Measurements from ENCODE around the gene BMPER. TPM values are rescaled to one million over a fixed set of nuclear protein-coding genes. Genes with fewer than 3 reads are reported as not detected.

The BMPER gene
- total RNA-seq, 2 experiments from 2014 or later, result not detected

GRCh38 chr7:33961948-33962347 is 56.6 kb downstream of the BMPER start:
- Histone ChIP-seq H3K27me3 (ENCODE audit: control insufficient read depth in 1 of 2, insufficient read depth in 2 of 2, low read length in 2 of 2) (peaks cover 0 to 4% of the 10 kb centered on the region in 2 experiments), H3K4me3 (ENCODE audit: low read length) (no peak overlapping the region), H3K9me3 (ENCODE audit: control insufficient read depth in 1 of 2, insufficient read depth in 1 of 2, low read length in 2 of 2) (no peaks in the 10 kb centered on the region), H3K4me1 (ENCODE audit: insufficient read depth, low read length) (no peaks in the 10 kb centered on the region), H3K36me3 (ENCODE audit: insufficient read depth, low read length) (no peaks in the 10 kb centered on the region), H3K27ac (ENCODE audit: low read depth in 1 of 2, low read length in 2 of 2) (no peak overlapping the region)
- no peak for DNase-seq
- H3K4me3 Mint-ChIP-seq, result no peak overlapping the region
- ChIA-PET POLR2A (no interaction called here), CTCF (no interaction called here)
- no peaks in the 10 kb centered on the region for H3K36me3 Mint-ChIP-seq (ENCODE audit: low read depth)
- H3K9me3 Mint-ChIP-seq, result no peaks in the 10 kb centered on the region
- intact Hi-C loops (cut with DNase I, micrococcal nuclease), result no loop called here
- no peak for TF ChIP-seq CTCF (IDR thresholded peaks at IDR 0.05)
- no peaks in the 10 kb centered on the region for H3K4me1 Mint-ChIP-seq (ENCODE audit: low read depth)
- no peak overlapping the region for H3K27ac Mint-ChIP-seq
- peaks cover 10% of the 10 kb centered on the region for H3K27me3 Mint-ChIP-seq
- ATAC-seq (ENCODE audit: poor library complexity), result no peak

- Mint-ChIP-seq H3K27me3 (peaks cover 10% of the 10 kb centered on the region), H3K4me3 (no peak overlapping the region), H3K9me3 (no peaks in the 10 kb centered on the region), H3K36me3 (ENCODE audit: low read depth) (no peaks in the 10 kb centered on the region), H3K27ac (no peak overlapping the region), H3K4me1 (ENCODE audit: low read depth) (no peaks in the 10 kb centered on the region)
- Histone ChIP-seq H3K9me3 (ENCODE audit: control insufficient read depth in 1 of 2, insufficient read depth in 1 of 2, low read length in 2 of 2) (no peaks in the 10 kb centered on the region), H3K27ac (ENCODE audit: low read depth in 1 of 2, low read length in 2 of 2) (no peak overlapping the region), H3K36me3 (ENCODE audit: insufficient read depth, low read length) (no peaks in the 10 kb centered on the region), H3K4me3 (ENCODE audit: low read length) (no peak overlapping the region), H3K27me3 (ENCODE audit: control insufficient read depth in 1 of 2, insufficient read depth in 2 of 2, low read length in 2 of 2) (peaks cover 0 to 4% of the 10 kb centered on the region in 2 experiments), H3K4me1 (ENCODE audit: insufficient read depth, low read length) (no peaks in the 10 kb centered on the region)
- CTCF ChIA-PET, result no interaction called here
- POLR2A ChIA-PET, result no interaction called here
- ATAC-seq (ENCODE audit: poor library complexity), result no peak
- no peak for TF ChIP-seq CTCF (IDR thresholded peaks at IDR 0.05)
- intact Hi-C loops (cut with DNase I, micrococcal nuclease), result no loop called here
- no peak for DNase-seq
These were observed 59.3 kb downstream of the BMPER start for GRCh38 chr7:33964417-33965182.

- POLR2A ChIA-PET, result no interaction called here
- peaks cover 10% of the 10 kb centered on the region for H3K27me3 Mint-ChIP-seq
- CTCF ChIA-PET, result no interaction called here
- no peak overlapping the region for H3K4me3 ChIP-seq (ENCODE audit: low read length)
- no peak overlapping the region for H3K27ac Mint-ChIP-seq
- no peaks in the 10 kb centered on the region for H3K9me3 Mint-ChIP-seq
- H3K36me3 Mint-ChIP-seq (ENCODE audit: low read depth), result no peaks in the 10 kb centered on the region
- ATAC-seq (ENCODE audit: poor library complexity) (no peak), DNase-seq (no peak)
- no peaks in the 10 kb centered on the region for H3K4me1 Mint-ChIP-seq (ENCODE audit: low read depth)
- H3K4me3 Mint-ChIP-seq, result no peak overlapping the region
- peaks cover 0 to 4% of the 10 kb centered on the region in 2 experiments for H3K27me3 ChIP-seq (ENCODE audit: control insufficient read depth in 1 of 2, insufficient read depth in 2 of 2, low read length in 2 of 2)
- H3K4me1 ChIP-seq (ENCODE audit: insufficient read depth, low read length), result no peaks in the 10 kb centered on the region
- intact Hi-C loops (cut with DNase I, micrococcal nuclease), result no loop called here
- peaks cover 0 to under 1% of the 10 kb centered on the region in 2 experiments for H3K9me3 ChIP-seq (ENCODE audit: control insufficient read depth in 1 of 2, insufficient read depth in 1 of 2, low read length in 2 of 2)
- H3K27ac ChIP-seq (ENCODE audit: low read depth in 1 of 2, low read length in 2 of 2), result no peak overlapping the region
- no peak for TF ChIP-seq CTCF (IDR thresholded peaks at IDR 0.05)
- no peaks in the 10 kb centered on the region for H3K36me3 ChIP-seq (ENCODE audit: insufficient read depth, low read length)
These were observed 59.9 kb downstream of the BMPER start for GRCh38 chr7:33965183-33965744.
